HG03045 (cell line): ENCODE results near the gene GABRB1.

ENCODE experiments used
- ATAC-seq: cut with Tn5 transposase; IDR thresholded peaks from one replicate; pipeline ENCODE4 v1.9.1; 2021; ENCODE audit warnings: mild to moderate bottlenecking, moderate library complexity; ENCODE audit not compliant: unreplicated experiment

GABRB1 gene

DNA sequence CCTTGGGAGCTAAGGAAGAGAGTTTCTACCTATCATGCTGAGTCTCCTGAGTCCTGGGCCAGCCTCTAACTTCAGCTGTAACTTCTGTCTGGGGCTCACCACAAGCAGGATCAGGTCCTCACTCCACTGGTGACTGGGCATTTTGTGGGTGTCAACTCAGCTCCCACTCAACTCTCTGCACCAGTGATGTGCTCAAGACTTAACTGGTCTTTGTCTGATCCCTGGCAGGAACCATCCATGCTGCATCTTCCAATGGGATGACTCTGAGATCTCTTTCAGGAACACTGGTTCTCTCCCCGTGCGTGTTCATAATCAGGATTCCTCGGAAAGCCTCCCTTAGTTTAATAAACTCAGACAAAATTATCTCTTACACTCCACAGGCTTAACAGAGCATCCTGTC is 349.8 kb downstream of the GABRB1 start:
- no peak for ATAC-seq

DNA sequence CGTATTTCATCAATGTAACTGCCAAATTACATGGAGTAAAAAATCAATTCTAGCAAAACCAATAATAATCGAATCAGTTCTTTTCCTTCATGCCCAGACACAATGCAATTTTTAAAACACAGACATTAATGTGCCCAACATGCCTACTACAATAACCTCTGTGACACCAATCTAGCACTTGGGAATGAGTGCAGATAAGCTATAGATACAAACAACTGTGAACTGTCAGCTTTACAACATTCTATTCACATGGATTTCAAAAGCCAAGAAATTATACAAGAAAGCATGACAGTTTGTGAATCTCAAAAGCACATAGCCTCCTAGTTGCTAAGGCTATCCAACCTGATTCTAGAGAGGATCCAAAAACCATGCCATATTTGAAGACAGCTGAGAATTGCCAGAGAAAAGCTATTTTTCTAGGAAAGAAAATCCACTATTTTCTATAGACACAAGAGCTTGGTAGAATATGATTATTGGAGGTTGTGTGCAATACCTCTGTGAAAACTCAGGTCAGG is 351.5 kb downstream of the GABRB1 start:
- no peak for ATAC-seq

DNA sequence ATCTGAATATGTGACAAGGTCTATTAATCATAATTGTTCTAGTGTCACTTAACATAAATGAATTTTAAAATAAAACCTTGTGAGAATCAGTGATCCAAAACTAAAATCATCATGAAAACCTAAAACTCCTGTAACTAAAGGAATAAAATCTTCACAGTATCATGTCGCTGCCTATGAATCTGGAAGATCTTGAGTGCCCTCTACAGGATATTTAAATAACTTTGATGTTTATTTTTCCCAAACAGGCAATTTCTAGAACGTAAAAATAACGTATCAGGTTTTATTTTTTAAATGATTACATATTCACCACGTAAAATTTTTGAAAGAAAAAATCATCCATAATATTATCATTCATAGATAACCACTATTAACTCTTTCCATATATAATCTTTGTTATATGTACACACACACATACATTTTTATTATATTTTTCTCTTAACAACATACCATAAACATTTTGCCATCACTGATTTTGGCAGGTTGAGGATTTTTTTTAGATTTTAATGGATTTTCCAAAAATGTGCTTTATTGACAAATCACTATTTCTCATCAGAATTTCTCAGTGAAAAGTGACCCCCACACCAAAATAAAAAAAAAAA is 352.6 kb downstream of the GABRB1 start:
- ATAC-seq = no peak

DNA sequence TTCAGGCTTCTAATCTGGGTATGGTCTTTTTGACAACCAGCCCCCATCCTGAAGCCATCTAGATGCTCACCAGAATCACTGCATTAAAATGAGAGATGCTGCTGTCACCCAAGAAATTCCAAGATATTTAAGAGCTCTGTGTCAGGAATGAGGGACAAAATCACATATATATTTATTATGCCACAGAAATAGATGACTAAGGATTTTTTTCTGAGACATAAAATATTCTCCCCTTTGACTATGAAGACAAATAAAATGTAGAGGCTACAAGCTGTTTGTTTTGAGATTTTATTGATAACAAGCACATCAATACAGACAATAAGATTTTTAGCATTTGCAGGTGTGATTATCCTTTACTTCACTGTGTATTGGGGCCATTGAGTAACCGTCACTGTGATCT is 354.8 kb downstream of the GABRB1 start:
- ATAC-seq = no peak

DNA sequence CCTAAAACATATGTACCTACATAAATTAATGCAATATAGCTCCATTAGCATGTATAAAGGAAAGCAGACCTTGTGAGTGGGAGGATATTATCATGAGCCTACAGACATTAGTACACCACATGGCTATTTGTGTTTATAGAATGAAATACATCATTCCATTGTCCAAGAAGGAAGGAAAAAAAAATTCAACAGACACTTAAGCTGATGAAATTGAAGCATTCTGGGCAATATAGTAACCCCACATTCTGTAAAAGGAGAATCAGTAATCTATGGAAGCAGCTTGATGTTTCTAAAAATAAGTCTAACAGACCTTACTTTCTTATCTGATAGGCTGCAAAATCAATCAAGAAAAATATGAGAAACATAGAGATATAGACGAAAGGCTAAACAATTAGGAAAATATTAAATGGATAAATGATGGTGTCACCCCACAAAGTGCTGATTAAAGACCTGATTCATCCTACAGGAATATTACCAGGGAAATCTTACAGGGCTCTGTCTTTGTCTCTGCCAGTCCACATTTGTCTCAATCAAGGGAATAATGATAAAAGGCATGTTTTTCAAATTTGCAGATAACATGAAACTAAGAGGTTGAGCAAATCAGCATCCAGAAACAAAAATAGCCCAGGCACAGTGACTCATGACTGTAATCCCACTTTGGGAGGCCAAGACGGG is 355.3 kb downstream of the GABRB1 start:
- no peak for ATAC-seq

DNA sequence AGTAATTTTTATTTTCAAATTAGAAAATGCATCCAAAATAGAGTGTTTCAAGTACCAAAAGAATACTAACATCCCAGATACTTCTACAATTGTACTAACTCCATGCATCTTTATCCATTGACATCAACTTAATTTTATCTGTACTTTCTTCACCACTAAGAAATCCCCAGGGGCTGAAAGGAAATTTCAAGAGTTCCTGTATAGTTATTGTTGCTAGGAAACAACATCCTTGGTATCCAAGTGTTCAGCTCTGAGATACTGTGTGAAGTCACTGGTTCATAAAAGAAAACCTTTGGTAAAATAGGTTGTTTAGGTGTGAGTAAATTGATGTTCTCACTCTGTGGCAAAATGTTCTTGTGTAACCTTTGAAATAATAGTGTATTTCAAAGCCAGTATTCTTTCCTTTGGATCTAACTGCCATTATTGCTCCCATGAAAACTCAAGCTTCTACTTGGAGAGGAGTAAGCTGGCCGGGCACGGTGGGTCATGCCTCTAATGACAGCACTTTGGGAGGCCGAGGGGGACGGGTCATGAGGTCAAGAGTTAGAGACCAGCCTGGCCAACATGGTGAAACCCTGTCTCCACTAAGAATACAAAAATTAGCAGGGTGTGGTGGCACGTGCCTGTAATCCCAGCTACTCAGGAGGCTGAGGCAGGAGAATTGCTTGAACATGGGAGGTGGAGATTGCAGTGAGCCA is 359.2 kb downstream of the GABRB1 start:
- ATAC-seq = no peak

DNA sequence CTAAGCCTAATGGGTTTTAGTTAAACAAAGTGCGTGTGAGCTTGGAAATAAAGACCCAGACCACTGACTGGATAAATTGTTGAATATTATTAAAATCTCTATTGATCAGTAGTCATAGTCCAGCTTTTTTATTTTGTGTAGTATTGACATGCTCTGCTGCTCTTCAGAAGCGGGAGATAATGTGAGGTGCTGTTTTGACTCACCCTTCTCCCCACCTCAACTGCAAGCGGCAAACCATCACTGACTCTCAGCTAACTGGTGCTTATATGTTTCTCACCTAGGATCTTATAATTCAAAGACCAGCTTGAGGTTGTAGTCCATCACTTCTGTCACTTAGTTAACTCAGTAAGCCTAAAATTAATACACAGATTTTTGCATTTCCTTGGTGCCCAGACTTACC is 359.9 kb downstream of the GABRB1 start:
- ATAC-seq = no peak

DNA sequence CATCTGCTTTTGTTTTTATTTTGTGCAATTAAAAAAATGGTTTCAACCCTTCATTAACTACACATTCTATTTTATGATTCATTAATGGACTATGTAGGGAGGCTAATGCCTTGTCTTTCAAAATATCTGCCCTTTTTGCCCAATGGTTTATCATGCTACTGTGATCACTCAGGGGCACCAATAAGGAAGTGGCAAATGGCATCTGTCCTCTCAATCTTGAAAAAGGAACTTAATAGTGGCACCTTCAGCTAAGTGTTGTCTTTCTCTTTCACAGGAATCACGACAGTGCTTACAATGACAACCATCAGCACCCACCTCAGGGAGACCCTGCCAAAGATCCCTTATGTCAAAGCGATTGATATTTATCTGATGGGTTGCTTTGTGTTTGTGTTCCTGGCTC is 375.0 kb downstream of the GABRB1 start:
- no peak for ATAC-seq

DNA sequence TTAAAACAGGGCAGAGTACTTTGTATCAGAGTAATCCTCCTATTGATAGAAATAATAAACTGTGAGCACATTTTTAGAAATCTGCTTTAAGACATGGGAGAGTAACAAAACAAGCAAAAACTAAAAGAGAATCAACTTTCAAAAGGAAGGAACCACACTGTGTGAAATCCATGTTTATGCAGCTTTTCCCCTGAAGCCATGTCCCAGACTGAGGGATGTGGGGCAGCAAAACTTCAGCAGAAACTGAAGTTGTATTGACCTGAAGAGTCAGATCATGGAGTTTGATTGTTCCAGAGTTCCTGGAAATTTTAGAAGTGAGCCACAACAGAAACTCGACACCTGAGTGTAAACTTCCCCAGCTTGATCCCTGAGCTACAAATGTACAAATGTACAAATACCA is 378.9 kb downstream of the GABRB1 start:
- ATAC-seq = no peak

DNA sequence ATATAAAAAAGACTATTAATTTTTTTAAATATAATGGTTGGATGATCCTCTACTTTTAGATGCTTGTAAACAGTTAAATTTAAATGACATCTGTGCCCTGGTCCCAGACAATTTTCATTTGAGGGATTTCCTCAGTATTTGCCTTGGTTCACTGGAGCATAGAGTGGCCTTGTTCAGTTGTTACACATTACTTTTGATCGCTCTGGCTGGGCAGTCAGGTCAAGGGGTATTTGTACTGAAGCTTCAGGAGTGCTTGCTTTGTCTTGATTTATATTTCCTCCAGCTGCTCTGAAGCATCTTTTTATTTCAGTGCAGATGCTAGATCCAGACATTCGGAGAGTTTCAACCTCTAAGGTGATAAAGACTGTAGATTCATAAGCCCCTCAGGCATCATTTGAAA is 382.2 kb downstream of the GABRB1 start:
- ATAC-seq = no peak

DNA sequence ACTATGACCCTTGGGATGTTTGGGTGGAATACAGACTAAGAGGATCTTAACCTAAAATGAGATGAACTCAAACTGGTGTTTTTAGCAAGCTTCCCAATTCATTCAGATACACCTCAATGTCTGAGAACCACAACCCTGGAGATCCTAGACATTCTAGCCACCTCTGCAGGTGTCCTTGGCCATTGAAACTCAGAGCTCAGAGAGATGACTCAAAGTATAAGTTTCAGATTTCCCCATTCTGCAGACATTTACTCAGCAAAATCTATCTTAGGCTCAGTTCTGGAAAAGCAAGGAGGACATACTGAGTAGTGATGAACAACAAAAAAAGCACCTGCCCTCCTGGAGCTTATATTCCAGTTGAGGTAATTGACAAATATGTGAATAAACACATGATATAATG is 384.4 kb downstream of the GABRB1 start:
- ATAC-seq = no peak

DNA sequence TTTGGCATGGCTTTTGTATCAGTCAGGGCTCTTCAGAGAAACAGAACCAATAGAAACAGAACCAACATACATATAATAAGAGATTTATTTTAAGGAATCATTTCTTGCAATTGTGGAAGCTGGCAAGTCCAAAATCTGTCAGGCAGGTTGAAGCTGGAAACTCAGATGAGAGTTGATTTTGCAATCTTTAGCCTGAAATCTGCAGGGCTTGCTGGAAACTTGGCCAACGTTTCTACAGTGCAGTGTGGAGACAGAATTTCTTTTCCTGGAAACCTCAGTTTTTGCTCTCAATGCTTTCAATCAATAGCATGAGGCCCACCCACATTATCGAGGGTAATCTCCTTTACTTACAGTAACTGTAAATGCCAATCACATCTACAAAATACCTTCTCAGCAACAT is 386.8 kb downstream of the GABRB1 start:
- no peak for ATAC-seq

DNA sequence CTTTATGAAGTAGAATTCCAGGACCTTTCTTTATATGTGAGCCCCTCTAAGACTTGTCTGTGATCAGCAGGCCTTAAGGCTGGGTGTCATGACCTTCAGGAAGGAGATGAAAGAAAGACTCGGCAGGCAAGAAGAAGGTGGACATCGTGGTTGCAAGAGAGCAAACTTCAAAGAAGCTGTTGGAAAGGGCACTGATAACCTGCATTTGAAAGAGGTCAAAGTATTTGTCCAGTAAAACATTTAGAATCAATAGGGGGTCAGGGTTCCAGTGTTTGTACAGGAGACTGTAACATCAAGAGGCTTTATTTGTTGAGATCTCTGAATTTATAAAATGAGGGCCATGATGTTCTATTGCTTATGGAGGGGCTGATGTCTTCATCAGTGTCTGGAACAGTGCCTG is 387.9 kb downstream of the GABRB1 start:
- ATAC-seq = no peak

DNA sequence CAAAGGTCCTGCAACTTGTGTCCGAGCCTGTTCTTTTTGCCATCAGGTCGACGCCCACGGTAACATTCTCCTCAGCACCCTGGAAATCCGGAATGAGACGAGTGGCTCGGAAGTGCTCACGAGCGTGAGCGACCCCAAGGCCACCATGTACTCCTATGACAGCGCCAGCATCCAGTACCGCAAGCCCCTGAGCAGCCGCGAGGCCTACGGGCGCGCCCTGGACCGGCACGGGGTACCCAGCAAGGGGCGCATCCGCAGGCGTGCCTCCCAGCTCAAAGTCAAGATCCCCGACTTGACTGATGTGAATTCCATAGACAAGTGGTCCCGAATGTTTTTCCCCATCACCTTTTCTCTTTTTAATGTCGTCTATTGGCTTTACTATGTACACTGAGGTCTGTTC is 394.3 kb downstream of the GABRB1 start:
- no peak for ATAC-seq

DNA sequence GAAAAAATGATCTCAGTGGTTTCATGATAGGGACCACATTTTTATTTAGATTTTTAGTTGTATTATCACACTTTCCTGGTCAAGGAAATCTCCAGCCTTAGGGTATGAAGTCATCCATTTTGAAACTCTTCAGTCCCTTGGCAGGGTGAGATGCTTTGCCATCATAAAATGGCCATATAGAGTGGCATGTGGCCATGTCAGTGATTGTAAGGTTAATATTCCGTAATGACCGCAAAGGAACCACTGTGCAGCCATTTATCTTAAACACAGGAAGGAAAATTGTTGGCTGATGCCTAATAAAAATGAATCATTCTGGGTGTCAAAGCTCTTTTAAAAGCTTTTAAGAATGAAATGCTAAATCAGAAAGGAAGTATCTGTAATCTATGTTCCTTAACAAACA is 396.6 kb downstream of the GABRB1 start:
- ATAC-seq = no peak

DNA sequence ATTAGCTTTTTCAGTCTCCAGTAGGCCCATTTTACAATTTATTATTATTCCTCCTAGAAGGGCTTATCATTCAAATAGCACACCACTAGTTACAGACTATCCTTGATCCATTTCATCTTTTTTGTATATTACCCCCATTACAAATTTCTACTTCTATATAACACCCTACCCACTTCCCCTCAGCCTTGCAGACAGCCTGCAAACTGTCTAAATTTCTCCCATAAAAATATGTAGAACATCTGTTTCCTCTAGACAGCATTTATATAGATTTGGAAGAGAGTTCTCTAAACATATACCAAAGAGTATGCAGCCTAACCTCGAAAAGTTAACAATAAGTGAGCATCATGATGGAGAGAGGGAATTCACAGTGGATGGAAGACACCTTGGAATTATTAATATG is 401.4 kb downstream of the GABRB1 start:
- ATAC-seq = no peak

DNA sequence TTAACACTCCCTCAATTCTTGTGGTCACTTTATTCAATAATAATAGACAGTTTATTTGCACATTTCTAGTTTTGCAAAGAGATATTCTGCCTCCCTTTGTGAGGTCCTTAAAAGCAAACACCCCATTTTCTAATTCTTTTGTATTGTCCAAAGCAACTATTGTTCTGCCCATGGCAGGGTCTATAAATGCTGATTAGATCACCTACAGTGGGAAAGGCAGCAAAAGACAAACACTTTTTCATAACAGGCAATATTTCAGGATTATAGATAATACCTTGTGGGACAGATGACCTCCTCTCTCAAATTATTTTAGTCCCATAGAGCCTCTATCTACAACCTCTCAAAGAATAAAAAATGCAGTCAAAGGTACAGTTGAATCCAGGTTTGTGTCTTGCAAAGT is 403.6 kb downstream of the GABRB1 start:
- no peak for ATAC-seq

DNA sequence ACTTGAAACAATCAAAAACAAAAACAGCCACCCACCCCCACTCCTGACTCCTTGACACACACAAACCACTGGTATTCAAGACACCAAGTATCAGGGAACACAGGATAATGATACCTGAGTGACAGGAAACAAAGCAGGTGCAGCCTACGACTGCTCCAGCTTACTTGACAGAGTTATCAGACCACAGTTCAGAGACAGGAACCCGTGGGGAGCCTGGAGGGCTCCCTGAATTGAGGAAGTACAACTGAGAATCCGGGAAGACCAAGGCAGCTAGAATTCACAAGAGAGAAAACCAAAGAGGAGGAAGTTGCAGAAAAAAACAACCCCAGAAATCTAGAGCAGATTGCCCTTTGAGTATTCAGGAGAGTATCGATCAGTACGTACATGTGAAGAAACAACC is 411.6 kb downstream of the GABRB1 start:
- no peak for ATAC-seq

DNA sequence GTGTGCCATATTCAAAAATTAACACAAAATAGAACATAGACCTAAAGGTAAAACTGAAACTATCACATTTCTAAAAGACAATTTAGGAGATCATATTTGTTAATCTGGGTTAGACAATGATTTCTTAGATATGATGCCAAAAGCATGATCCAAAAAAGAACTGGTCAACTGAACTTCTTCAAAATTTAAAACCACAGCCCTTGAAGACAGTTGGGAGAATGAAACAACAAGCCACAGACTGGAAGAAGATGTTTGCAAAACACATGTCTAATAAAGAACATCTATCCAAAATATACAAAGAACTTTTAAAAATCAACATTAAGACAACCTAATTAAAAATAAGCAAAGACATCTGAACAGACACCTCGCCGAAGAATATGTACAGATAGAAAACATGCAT is 412.7 kb downstream of the GABRB1 start:
- ATAC-seq = no peak

DNA sequence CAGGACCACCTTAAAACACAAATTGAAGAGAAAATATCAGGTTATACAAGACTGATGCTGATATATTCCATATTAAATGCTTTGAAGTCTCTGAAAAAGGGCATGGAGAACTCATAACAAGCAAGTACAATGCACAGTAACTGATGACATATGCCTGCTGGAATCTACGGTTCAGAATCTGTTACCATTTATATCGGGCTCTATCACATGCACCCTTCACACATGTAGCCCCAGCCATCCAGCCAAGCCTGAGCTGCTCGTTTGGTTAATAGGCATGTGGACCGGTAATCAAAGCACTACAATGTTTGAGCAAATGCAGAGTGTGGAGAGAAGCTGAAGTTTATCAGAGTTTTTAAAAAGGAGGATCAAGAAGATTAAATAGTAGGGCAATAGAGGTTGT is 420.3 kb downstream of the GABRB1 start:
- no peak for ATAC-seq

DNA sequence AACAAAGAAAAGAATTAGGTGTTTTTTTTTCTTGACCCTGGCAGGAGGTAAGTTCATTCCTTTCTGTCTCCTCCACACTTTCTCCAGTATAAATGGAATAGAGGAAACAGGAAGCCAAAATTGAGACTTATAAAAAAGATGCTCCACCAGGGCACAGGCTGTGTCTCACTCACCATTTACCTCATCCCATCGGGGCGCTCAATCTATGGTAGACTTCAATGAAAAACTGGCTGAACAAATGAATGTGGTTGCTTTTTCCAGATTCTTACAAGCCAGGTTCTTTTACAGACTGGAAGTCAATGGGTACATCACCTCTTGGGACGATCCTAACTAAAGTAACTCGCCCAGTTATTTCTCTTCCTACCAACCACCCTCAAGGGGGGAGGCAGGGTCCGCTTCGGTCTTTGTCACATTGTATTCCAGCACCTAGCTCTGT is 431.4 kb downstream of the GABRB1 start:
- ATAC-seq = peak; percentile 27

DNA sequence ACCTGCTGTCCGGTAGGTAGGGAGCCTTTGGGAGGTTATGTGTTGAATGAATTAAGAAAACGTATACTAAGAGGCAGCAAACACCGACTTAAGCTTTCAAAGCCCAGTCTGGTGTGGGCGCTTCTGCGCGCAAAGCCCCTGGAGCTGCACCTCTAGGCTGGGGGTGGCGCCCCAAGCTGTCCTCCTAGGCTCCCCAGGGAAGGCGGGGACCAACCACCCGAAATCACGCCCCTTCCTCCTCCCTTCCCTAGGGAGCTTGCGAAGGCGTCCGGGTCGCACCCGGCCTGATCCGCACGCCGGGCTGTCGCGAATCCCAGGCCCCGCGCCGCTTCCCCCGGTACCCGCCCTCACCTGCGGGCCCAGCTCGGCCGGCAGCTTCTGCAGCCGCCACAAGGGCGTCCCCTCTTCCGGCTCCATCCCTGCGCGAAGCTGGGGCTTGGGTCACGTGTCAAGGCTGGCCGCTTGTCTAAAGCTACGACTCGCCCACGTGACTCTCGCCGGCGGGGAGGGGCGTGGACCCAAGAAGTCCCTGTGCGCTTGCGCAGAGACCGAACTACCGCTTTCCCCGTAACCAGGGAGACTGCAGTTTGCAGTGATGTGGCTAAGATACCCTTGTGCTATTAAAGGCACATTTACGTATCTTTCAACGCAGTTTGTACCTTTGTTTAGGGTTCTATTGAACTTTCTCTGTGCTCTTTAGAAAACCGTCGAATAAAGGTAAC is 432.0 kb downstream of the GABRB1 start, which contains the start of gene COMMD8:
TSS of gene COMMD8 (minus strand) at position 468 of the 722 bp plus-strand sequence. CDS start at position 417, 51 bp downstream.
- peak; percentile 95 for ATAC-seq
